HTR-8/SVneo (cell line): ENCODE results near the gene RGS5.

Experiments used
- DNase-seq: peaks from one replicate; pipeline ENCODE4 v3.0.0; 2011; ENCODE audit warnings: low spot score, mixed read lengths; ENCODE audit not compliant: insufficient read length
- FAIRE-seq: peaks from 2 replicates; lab custom pipeline; 2011; peaks lifted over from hg19 to GRCh38; lab: Jason Lieb, UNC

The RGS5 gene

GRCh38 chr1:163094182-163094581, 108.5 kb downstream of the RGS5 start:
- FAIRE-seq (no peak), DNase-seq (no peak)

GRCh38 chr1:163093579-163093978, 109.1 kb downstream of the RGS5 start:
- no peak for DNase-seq
- FAIRE-seq, result no peak

- no peak for FAIRE-seq
These were observed 109.5 kb downstream of the RGS5 start for GRCh38 chr1:163093169-163093568.

More at GRCh38 chr1:163093169-163093568, 109.5 kb downstream of the RGS5 start:
- no peak for DNase-seq
